SK-N-SH treated with all-trans-retinoic acid at 6 μM for 48 hours (cell line): Measurements from ENCODE around the gene BBC3.

Source experiments
- CREB5 ChIP-seq: fragments of 250-450 bp; sonication (Bioruptor Pico); IDR thresholded peaks from 2 replicates; pipeline ENCODE4 v1.5.1; 2020; ENCODE audit warnings: low read depth, mild to moderate bottlenecking, moderate library complexity
- ESRRG ChIP-seq: fragments of 250-450 bp; sonication (Bioruptor Pico); IDR thresholded peaks from 2 replicates; pipeline ENCODE4 v1.6.1; 2021; ENCODE audit warnings: mild to moderate bottlenecking
- GLIS3 ChIP-seq: fragments of 250-450 bp; sonication (Bioruptor Pico); IDR thresholded peaks from 2 replicates; pipeline ENCODE4 v1.5.0; 2020; ENCODE audit warnings: mild to moderate bottlenecking, moderate library complexity
- PPARA ChIP-seq: fragments of 250-450 bp; sonication (Bioruptor Pico); IDR thresholded peaks from 2 replicates; pipeline ENCODE4 v1.5.0; 2020; ENCODE audit warnings: mild to moderate bottlenecking, borderline replicate concordance
- RARB ChIP-seq: fragments of 250-450 bp; sonication (Bioruptor Pico); IDR thresholded peaks from 2 replicates; pipeline ENCODE4 v1.8.0; 2021; ENCODE audit warnings: mild to moderate bottlenecking, moderate library complexity
- ZFP30 ChIP-seq: fragments of 450-650 bp; formaldehyde crosslinking; IDR thresholded peaks from 2 replicates; pipeline ENCODE4 v1.5.0; 2022; ENCODE audit warnings: mild to moderate bottlenecking, moderate library complexity
- TF ChIP-seq, protein P1 (sequence below): fragments of 250-450 bp; sonication (Bioruptor Pico); IDR thresholded peaks from 2 replicates; pipeline ENCODE4 v1.8.0; 2020; ENCODE audit warnings: mild to moderate bottlenecking, moderate library complexity, borderline replicate concordance

DNA sequence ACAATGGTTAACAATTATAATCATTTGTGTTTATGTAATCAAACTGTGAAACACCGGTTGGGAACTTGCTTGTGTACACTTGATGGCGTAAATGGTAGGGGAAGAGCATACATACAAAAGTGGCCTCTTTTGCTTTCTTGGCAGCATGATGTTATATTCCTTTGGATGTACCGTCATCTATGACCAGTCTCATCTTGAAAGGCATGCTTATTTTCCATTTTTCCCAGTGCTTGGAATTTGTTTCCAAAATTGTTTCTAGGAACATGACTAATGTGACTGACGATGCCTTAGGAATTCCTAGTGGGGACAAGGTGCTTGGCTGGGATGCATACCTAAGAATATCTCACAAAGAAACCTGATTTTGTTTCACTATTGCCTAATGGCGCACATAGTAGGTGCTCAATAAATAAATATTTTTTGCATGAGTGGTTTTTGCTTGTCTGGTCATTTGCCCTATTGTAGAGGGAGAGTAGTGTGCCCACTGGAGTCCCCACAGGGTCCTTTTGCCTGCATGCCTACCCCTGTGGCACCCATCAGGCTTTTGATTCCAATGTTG, 54.9 kb downstream of the BBC3 start:
- TF ChIP-seq PPARA: no peak
- no peak for TF ChIP-seq ZFP30 (CRISPR knock-in tag)
- TF ChIP-seq RARB (CRISPR knock-in tag): no peak
- no peak for TF ChIP-seq ESRRG (CRISPR knock-in tag)
- no peak for TF ChIP-seq CREB5
- TF ChIP-seq GLIS3 (CRISPR knock-in tag): no peak
- TF ChIP-seq, protein P1, sequence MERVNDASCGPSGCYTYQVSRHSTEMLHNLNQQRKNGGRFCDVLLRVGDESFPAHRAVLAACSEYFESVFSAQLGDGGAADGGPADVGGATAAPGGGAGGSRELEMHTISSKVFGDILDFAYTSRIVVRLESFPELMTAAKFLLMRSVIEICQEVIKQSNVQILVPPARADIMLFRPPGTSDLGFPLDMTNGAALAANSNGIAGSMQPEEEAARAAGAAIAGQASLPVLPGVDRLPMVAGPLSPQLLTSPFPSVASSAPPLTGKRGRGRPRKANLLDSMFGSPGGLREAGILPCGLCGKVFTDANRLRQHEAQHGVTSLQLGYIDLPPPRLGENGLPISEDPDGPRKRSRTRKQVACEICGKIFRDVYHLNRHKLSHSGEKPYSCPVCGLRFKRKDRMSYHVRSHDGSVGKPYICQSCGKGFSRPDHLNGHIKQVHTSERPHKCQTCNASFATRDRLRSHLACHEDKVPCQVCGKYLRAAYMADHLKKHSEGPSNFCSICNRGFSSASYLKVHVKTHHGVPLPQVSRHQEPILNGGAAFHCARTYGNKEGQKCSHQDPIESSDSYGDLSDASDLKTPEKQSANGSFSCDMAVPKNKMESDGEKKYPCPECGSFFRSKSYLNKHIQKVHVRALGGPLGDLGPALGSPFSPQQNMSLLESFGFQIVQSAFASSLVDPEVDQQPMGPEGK (CRISPR knock-in tag): no peak
